HG03064 (cell line): ENCODE measurements around the gene CT45A8.
"Not testable (repeated sequence)": the region's sequence is repeated elsewhere in the genome, so short reads cannot be mapped to it uniquely, and the experiment has no call there.

Experiments used
- ATAC-seq: cut with Tn5 transposase; IDR thresholded peaks from one replicate; pipeline ENCODE4 v1.9.1; 2021; ENCODE audit warnings: low read depth; ENCODE audit not compliant: unreplicated experiment

The CT45A8 gene

GRCh38 chrX:135854438-135854837, at the start of gene CT45A8:
TSS of gene CT45A8 (minus strand) at chrX:135854538. CDS start at chrX:135850783, 3,755 bp downstream.
- ATAC-seq, result not testable (repeated sequence)

- ATAC-seq, result no peak
Observed at GRCh38 chrX:135893294-135893817, 39.0 kb upstream of the CT45A8 start, which contains the start of the genes CT45A10 and SAGE1. TSS of gene CT45A10 (minus strand) at chrX:135893444. CDS start at chrX:135885344, 8,100 bp downstream. TSS of gene SAGE1 (plus strand) at chrX:135893716. CDS start at chrX:135896243, 2,527 bp downstream.

- no peak for ATAC-seq
Observed at GRCh38 chrX:135892781-135893180, 38.4 kb upstream of the CT45A8 start.

GRCh38 chrX:135890087-135890585, 35.8 kb upstream of the CT45A8 start:
- no peak for ATAC-seq

- ATAC-seq, result not testable (repeated sequence)
Observed at GRCh38 chrX:135888976-135889375, 34.6 kb upstream of the CT45A8 start.

GRCh38 chrX:135888230-135888629, 33.9 kb upstream of the CT45A8 start:
- not testable (repeated sequence) for ATAC-seq

- ATAC-seq, result not testable (repeated sequence)
Observed at GRCh38 chrX:135882741-135883140, 28.4 kb upstream of the CT45A8 start.

- not testable (repeated sequence) for ATAC-seq
Observed at GRCh38 chrX:135871712-135872111, 17.4 kb upstream of the CT45A8 start, which contains the start of gene CT45A9. TSS of gene CT45A9 (minus strand) at chrX:135871812. CDS start at chrX:135868061, 3,751 bp downstream.

GRCh38 chrX:135837180-135837579, 17.2 kb downstream of the CT45A8 start, which contains the start of gene CT45A7:
TSS of gene CT45A7 (minus strand) at chrX:135837280. CDS start at chrX:135833533, 3,747 bp downstream.
- ATAC-seq, result not testable (repeated sequence)

GRCh38 chrX:135819912-135820311, 34.4 kb downstream of the CT45A8 start, which contains the start of gene CT45A2:
TSS of gene CT45A2 (minus strand) at chrX:135820012. CDS start at chrX:135816265, 3,747 bp downstream.
- ATAC-seq, result not testable (repeated sequence)

- ATAC-seq, result not testable (repeated sequence)
Observed at GRCh38 chrX:135802687-135803086, 51.7 kb downstream of the CT45A8 start, which contains the start of gene CT45A6. TSS of gene CT45A6 (minus strand) at chrX:135802787. CDS start at chrX:135798993, 3,794 bp downstream.
